HepG2 (cell line): ENCODE measurements around the gene CSNK1D. TPM values are rescaled to one million over a fixed set of nuclear protein-coding genes. Genes with fewer than 3 reads are reported as not detected.

ENCODE experiments used
- ARNTL ChIP-seq: sonication (generic); formaldehyde crosslinking; IDR thresholded peaks from 2 replicates; pipeline ENCODE4 v1.4.0; 2020; ENCODE audit warnings: mild to moderate bottlenecking, missing genetic modification reagents
- BRCA1 ChIP-seq: sonication (generic); formaldehyde crosslinking; IDR thresholded peaks from 2 replicates; pipeline ENCODE4 v1.4.0; 2020; ENCODE audit warnings: missing genetic modification reagents
- ESRRA ChIP-seq: sonication (generic); formaldehyde crosslinking; IDR thresholded peaks from 2 replicates; pipeline ENCODE4 v1.5.1; 2020; ENCODE audit warnings: mild to moderate bottlenecking, low read depth, missing genetic modification reagents
- GABPA ChIP-seq, 2 experiments: IDR thresholded peaks; 2 replicates each; pipeline ENCODE4 v1.6.1; 2011 to 2016; ENCODE audit warnings: low read depth in 2 of 2, low read length in 1 of 2, missing biosample characterization in 1 of 2, missing genetic modification characterization in 1 of 2
- HDAC6 ChIP-seq: fragments of 200-600 bp; sonication (generic); IDR thresholded peaks from 2 replicates; pipeline ENCODE4 v1.7.0; 2017; ENCODE audit warnings: mild to moderate bottlenecking, antibody characterized with exemption, low read length, low read depth
- KAT7 ChIP-seq: IDR thresholded peaks from 2 replicates; pipeline ENCODE4 v1.6.1; 2018; ENCODE audit warnings: borderline replicate concordance, missing compliant biosample characterization
- KLF13 ChIP-seq: sonication (generic); formaldehyde crosslinking; IDR thresholded peaks from 2 replicates; pipeline ENCODE4 v1.4.0; 2020; ENCODE audit warnings: mild to moderate bottlenecking, missing genetic modification reagents
- NBN ChIP-seq: fragments of 450-650 bp; conservative IDR thresholded peaks from 2 replicates; pipeline ENCODE4 v1.6.1; 2017
- NR2C2 ChIP-seq: sonication (generic); formaldehyde crosslinking; IDR thresholded peaks from 2 replicates; pipeline ENCODE4 v1.4.0; 2020; ENCODE audit warnings: missing genetic modification reagents, mild to moderate bottlenecking, moderate library complexity, borderline replicate concordance
- PHF8 ChIP-seq: sonication (generic); formaldehyde crosslinking; IDR thresholded peaks from 2 replicates; pipeline ENCODE4 v1.5.0; 2020; ENCODE audit warnings: missing genetic modification reagents
- SMARCE1 ChIP-seq: fragments of 450-650 bp; IDR thresholded peaks from 2 replicates; pipeline ENCODE4 v1.6.1; 2017; ENCODE audit warnings: borderline replicate concordance
- SNRNP70 ChIP-seq: fragments of 200-400 bp; formaldehyde crosslinking; IDR thresholded peaks from 2 replicates; pipeline ENCODE4 v1.6.1; 2017; ENCODE audit warnings: mild to moderate bottlenecking, low read depth, low read length, moderate library complexity
- TCF12 ChIP-seq, 2 experiments: fragments of 450-650 bp in 1 of 2; sonication (generic) in 1 of 2; formaldehyde crosslinking in 1 of 2; IDR thresholded peaks; 2 replicates each; pipeline versions ENCODE4 v1.6.1 to v1.8.0; 2017 to 2022; ENCODE audit warnings: antibody characterized with exemption in 1 of 2, mild to moderate bottlenecking in 1 of 2, missing genetic modification reagents in 1 of 2, moderate library complexity in 1 of 2
- TFDP1 ChIP-seq: IDR thresholded peaks from 2 replicates; pipeline ENCODE4 v1.6.1; 2016; ENCODE audit warnings: missing compliant biosample characterization, missing genetic modification reagents, borderline replicate concordance
- TMF1 ChIP-seq: sonication (generic); formaldehyde crosslinking; IDR thresholded peaks from 2 replicates; pipeline ENCODE4 v1.8.1; 2022; ENCODE audit warnings: low read depth, missing genetic modification reagents
- ZBTB37 ChIP-seq: sonication (generic); formaldehyde crosslinking; IDR thresholded peaks from 2 replicates; pipeline ENCODE4 v1.4.0; 2020; ENCODE audit warnings: mild to moderate bottlenecking, missing genetic modification reagents
- ZBTB43 ChIP-seq: sonication (generic); formaldehyde crosslinking; conservative IDR thresholded peaks from 2 replicates; pipeline ENCODE4 v1.4.0; 2020; ENCODE audit warnings: missing genetic modification reagents
- ZNF33B ChIP-seq: sonication (generic); formaldehyde crosslinking; IDR thresholded peaks from 2 replicates; pipeline ENCODE4 v1.5.1; 2020; ENCODE audit warnings: mild to moderate bottlenecking, missing genetic modification reagents
- ZNF710 ChIP-seq: sonication (generic); formaldehyde crosslinking; IDR thresholded peaks from 2 replicates; pipeline ENCODE4 v1.5.0; 2020; ENCODE audit warnings: mild to moderate bottlenecking, missing genetic modification reagents, borderline replicate concordance
- polyA plus RNA-seq, 8 experiments: library from polyadenylated mRNA; depleted of rRNA in 3 of 8; stranded (reverse) in 7 of 8; unstranded in 1 of 8; fragments of >200 nt; fragmentation: Illumina TruSeq in 4 of 8; extraction: Trizol in 4 of 8; gene quantifications; 2 replicates each; pipeline versions ENCODE4 v1.2.1 to v1.2.3, GENCODE V29; 2011 to 2016; ENCODE audit warnings: low read depth in 4 of 8, missing spikeins in 1 of 8, mixed read lengths in 1 of 8; ENCODE audit not compliant: insufficient read depth in 1 of 8
- total RNA-seq, 5 experiments: library from RNA; depleted of rRNA; stranded (reverse); fragments of >200 nt; fragmentation: Illumina TruSeq; extraction: Trizol; gene quantifications; 2 replicates each; pipeline ENCODE4 v1.2.3, GENCODE V29; 2016; ENCODE audit warnings: low read depth in 1 of 5
- TF ChIP-seq, protein P1 (sequence below): sonication (generic); formaldehyde crosslinking; IDR thresholded peaks from 2 replicates; pipeline ENCODE4 v1.4.0; 2020; ENCODE audit warnings: mild to moderate bottlenecking, missing genetic modification reagents

CSNK1D gene
- total and polyA plus RNA-seq, 2 of the 13 experiments (the other 11 are each of a cell fraction or from before 2014, with no cell fraction given): 31.5 to 128 TPM

- TF ChIP-seq KLF13 (CRISPR knock-in tag) (no peak), BRCA1 (no peak), KAT7 (CRISPR knock-in tag) (no peak), NBN (no peak), SNRNP70 (no peak), GABPA (IDR thresholded peaks at IDR 0.05; ENCODE audit: low read depth, low read length) (no peak), GABPA (CRISPR knock-in tag; IDR thresholded peaks at IDR 0.05; ENCODE audit: low read depth) (no peak), NR2C2 (peak; percentile 58; the same call in 1 of the 2 replicates), ZNF33B (peak; percentile 27; the same call in 1 of the 2 replicates), ZNF710 (CRISPR knock-in tag) (peak; percentile 81; the same call in 1 of the 2 replicates), ZBTB37 (CRISPR knock-in tag) (peak; percentile 54; the same call in 1 of the 2 replicates), SMARCE1 (no peak), ESRRA (CRISPR knock-in tag) (peak; percentile 85; the same call in 1 of the 2 replicates), PHF8 (peak; percentile 47; the same call in 1 of the 2 replicates), TMF1 (CRISPR knock-in tag) (no peak; the same call in 1 of the 2 replicates), ARNTL (peak; percentile 27; the same call in 1 of the 2 replicates), TFDP1 (peak; percentile 12; the same call in 1 of the 2 replicates), ZBTB43 (no peak; the same call in 1 of the 2 replicates), TCF12 (IDR thresholded peaks at IDR 0.05) (no peak), TCF12 (CRISPR knock-in tag; IDR thresholded peaks at IDR 0.05) (no peak; the same call in none of the 2 replicates), HDAC6 (no peak)
- TF ChIP-seq, protein P1, sequence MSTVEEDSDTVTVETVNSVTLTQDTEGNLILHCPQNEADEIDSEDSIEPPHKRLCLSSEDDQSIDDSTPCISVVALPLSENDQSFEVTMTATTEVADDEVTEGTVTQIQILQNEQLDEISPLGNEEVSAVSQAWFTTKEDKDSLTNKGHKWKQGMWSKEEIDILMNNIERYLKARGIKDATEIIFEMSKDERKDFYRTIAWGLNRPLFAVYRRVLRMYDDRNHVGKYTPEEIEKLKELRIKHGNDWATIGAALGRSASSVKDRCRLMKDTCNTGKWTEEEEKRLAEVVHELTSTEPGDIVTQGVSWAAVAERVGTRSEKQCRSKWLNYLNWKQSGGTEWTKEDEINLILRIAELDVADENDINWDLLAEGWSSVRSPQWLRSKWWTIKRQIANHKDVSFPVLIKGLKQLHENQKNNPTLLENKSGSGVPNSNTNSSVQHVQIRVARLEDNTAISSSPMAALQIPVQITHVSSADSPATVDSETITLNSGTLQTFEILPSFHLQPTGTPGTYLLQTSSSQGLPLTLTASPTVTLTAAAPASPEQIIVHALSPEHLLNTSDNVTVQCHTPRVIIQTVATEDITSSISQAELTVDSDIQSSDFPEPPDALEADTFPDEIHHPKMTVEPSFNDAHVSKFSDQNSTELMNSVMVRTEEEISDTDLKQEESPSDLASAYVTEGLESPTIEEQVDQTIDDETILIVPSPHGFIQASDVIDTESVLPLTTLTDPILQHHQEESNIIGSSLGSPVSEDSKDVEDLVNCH (CRISPR knock-in tag): 0 out of 2 replicates have a peak, but pooled peaks have one; percentile 42
These were observed 44.1 kb upstream of the CSNK1D start, which contains the start of gene CD7 (continued) for GRCh38 chr17:82317394-82318168.
